H4 (cell line): Measurements from ENCODE around the gene PKM. TPM values are rescaled to one million over a fixed set of nuclear protein-coding genes. Genes with fewer than 3 reads are reported as not detected.

Source experiments
- DNase-seq: peaks from one replicate; pipeline ENCODE4 v3.0.0-alpha.2; 2015; ENCODE audit warnings: low spot score
- total RNA-seq: library from RNA; depleted of rRNA; stranded (reverse); fragments of >200 nt; shearing (Covaris generic); gene quantifications from 2 replicates; pipeline ENCODE4 v1.2.3, GENCODE V29; 2014

Gene PKM
- total RNA-seq, 1 experiment from 2014 or later = 2,595 TPM

GRCh38 chr15:72200395-72201237 lies 30.4 kb downstream of the PKM start:
- DNase-seq = peak; percentile 9

- peak; percentile 77 for DNase-seq
These were observed 31.2 kb downstream of the PKM start for GRCh38 chr15:72199721-72200212.

- DNase-seq = no peak
These were observed 31.8 kb downstream of the PKM start for GRCh38 chr15:72199205-72199515.

- DNase-seq = peak; percentile 6
These were observed 32.4 kb downstream of the PKM start for GRCh38 chr15:72198356-72199204.

- no peak for DNase-seq
These were observed 33.3 kb downstream of the PKM start, which contains the start of gene GRAMD2A for GRCh38 chr15:72197460-72198355. TSS of gene GRAMD2A (minus strand) at chr15:72197787.

GRCh38 chr15:72197041-72197459 lies 33.9 kb downstream of the PKM start:
- no peak for DNase-seq

GRCh38 chr15:72196409-72197040 lies 34.5 kb downstream of the PKM start:
- no peak for DNase-seq

GRCh38 chr15:72195101-72195511 lies 35.9 kb downstream of the PKM start:
- DNase-seq = no peak

- no peak for DNase-seq
These were observed 37.1 kb downstream of the PKM start for GRCh38 chr15:72193836-72194396.

GRCh38 chr15:72192416-72192815 lies 38.6 kb downstream of the PKM start:
- no peak for DNase-seq

- DNase-seq = no peak
These were observed 41.6 kb downstream of the PKM start for GRCh38 chr15:72189250-72189902.

- DNase-seq = no peak
These were observed 46.7 kb downstream of the PKM start for GRCh38 chr15:72184165-72184811.

GRCh38 chr15:72183781-72184164 lies 47.2 kb downstream of the PKM start:
- no peak for DNase-seq

- peak; percentile 62 for DNase-seq
These were observed 48.3 kb downstream of the PKM start for GRCh38 chr15:72182673-72183072.

GRCh38 chr15:72182244-72182643 lies 48.7 kb downstream of the PKM start:
- DNase-seq = no peak

- no peak for DNase-seq
These were observed 50.1 kb downstream of the PKM start for GRCh38 chr15:72180761-72181324.

- no peak for DNase-seq
These were observed 50.9 kb downstream of the PKM start for GRCh38 chr15:72179950-72180581.

GRCh38 chr15:72178976-72179585 lies 51.9 kb downstream of the PKM start:
- no peak for DNase-seq
